Middle frontal gyrus (tissue), 1 donor: ENCODE data around the gene ARHGEF28.
A peak's percentile ranks its signal among the peaks of the same experiment; 100 is the strongest.

Source experiments
- DNase-seq: peaks from one replicate; pipeline ENCODE4 v3.0.0-alpha.2; 2015; ENCODE audit warnings: low spot score; ENCODE audit errors: extremely low spot score

ARHGEF28 gene, protein sequence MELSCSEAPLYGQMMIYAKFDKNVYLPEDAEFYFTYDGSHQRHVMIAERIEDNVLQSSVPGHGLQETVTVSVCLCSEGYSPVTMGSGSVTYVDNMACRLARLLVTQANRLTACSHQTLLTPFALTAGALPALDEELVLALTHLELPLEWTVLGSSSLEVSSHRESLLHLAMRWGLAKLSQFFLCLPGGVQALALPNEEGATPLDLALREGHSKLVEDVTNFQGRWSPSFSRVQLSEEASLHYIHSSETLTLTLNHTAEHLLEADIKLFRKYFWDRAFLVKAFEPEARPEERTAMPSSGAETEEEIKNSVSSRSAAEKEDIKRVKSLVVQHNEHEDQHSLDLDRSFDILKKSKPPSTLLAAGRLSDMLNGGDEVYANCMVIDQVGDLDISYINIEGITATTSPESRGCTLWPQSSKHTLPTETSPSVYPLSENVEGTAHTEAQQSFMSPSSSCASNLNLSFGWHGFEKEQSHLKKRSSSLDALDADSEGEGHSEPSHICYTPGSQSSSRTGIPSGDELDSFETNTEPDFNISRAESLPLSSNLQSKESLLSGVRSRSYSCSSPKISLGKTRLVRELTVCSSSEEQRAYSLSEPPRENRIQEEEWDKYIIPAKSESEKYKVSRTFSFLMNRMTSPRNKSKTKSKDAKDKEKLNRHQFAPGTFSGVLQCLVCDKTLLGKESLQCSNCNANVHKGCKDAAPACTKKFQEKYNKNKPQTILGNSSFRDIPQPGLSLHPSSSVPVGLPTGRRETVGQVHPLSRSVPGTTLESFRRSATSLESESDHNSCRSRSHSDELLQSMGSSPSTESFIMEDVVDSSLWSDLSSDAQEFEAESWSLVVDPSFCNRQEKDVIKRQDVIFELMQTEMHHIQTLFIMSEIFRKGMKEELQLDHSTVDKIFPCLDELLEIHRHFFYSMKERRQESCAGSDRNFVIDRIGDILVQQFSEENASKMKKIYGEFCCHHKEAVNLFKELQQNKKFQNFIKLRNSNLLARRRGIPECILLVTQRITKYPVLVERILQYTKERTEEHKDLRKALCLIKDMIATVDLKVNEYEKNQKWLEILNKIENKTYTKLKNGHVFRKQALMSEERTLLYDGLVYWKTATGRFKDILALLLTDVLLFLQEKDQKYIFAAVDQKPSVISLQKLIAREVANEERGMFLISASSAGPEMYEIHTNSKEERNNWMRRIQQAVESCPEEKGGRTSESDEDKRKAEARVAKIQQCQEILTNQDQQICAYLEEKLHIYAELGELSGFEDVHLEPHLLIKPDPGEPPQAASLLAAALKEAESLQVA (N-terminal part only)

DNA sequence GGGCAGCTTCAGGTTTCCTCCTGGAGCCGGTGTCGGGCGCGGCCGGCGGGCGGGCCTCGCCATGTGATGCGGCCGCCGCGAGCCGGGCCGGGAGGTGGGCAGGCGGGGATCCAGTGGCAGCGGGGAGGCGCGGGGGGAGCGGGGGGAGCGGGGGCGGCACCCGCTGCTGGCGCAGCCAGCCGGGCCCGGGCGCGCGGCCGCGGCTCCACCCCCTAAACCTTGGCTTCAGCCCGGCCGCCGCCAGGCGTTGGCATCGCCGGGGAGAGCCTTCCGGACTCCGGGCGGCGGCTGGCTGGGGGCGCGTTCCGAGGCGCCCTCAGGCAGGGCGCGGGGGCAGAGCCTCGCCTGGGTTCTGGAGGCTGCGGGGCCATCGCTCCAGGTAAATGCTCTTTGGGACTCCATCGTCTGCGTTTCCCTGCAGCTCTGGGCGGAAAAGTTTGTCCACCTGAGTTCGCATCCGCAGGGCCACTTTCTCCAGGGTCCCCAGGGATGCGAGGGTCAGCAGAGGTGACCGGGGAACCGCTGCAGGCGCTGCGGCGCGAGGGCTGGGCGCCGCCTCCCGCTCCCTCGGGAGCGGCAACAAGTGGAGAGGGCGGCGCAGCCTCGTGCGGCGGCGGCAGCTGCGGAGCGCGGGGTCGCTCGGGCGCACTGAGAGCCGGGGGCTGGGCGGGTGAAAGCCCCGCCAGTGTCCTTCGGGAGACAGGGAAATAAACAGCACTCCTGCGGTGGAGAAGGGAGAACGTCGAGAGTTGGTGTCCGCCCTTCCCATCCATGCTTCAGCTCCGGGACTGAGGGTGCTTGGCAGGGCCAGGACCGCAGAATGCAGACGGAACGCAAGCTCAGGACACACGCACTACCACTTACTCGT lies at the start of gene ARHGEF28:
Gene ARHGEF28, plus strand, starts transcription at position 253 of the 868 bp plus-strand sequence. CDS start 58,656 bp downstream, outside the sequence.
- no peak for DNase-seq

DNA sequence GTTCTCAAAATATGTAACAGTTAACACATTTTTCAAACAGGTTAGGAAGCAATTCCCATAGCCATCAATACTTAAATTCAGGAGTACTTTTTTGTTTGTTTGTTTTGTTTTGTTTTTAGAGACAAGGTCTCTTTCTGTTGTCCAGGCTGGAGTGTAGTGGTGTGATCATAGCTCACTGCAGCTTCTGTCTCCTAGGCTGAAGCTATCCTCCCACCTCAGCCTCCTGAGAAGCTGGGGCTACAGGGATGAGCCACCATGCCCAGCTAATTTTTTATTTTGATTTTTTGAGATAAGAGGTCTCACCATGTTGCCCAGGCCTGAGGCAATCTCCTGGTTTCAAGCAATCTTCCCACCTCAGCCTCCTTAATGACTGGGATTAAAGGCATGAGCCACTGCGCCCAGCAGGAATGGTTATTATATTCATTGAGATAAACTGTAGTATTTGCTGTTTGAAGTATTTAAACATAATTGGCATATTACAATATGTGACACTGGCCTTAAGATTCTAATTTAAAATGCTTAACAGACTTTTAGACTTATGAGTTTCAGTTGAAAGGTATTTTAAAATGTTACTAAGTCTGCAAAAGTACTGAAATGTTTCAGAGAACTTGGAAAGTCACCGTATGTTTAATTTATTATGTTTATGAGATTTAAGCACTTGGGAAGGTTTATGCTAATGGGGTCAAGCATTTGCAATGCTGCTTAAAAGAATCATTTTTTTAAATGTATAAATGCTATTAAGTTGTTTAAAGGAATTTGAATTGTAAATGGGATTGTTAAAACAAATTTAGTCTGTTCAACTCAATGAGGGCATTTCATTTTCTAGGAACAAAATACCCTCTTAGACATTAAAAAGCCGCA lies 43.5 kb upstream of the ARHGEF28 start:
- no peak for DNase-seq

DNA sequence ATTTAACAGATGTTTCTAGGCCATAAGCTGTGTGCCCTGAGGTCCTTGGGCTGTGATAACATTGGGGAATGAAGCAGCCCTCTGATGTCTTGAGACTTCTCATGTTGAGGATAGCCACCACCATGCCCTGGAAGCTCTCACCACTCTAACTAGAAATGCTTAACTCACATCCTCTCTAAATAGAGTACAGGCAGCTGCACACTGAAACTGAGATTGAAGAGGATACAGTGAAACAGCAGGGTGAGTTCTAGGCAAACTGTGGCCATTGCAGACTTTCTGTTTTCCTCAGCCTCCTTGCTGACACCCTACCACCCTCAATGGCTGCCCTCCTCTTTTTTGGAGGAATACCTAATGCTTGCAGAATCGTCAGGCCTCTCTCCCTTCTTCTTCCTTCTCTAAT lies 38.1 kb upstream of the ARHGEF28 start:
- no peak for DNase-seq

DNA sequence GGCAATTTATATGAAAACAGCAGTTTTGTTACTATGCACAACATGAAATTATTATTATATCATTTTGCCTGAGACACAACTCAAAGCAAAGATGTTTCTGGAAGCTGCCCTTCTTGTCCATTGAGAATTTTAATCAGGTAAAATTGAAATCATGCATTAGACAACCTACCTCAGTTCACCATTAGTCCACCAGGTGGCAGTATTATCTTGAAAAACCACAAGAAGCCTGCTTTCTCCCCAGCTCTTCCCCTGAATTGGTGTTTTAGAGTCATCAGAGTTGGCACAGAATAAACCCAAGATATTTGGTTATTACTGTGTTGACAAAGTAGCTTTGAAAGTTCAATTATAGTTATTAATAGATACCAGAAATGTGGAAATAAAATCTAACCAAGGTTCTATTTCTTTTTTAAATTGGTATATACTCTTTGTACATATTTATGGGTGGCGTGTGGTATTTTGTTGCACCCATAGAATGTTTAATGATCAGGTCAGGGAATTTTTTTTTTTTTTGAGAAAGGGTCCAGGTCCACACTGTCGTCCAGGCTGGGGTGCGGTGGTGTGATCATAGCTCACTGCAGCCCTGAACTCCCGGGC lies 34.8 kb upstream of the ARHGEF28 start:
- peak; percentile 70 for DNase-seq

DNA sequence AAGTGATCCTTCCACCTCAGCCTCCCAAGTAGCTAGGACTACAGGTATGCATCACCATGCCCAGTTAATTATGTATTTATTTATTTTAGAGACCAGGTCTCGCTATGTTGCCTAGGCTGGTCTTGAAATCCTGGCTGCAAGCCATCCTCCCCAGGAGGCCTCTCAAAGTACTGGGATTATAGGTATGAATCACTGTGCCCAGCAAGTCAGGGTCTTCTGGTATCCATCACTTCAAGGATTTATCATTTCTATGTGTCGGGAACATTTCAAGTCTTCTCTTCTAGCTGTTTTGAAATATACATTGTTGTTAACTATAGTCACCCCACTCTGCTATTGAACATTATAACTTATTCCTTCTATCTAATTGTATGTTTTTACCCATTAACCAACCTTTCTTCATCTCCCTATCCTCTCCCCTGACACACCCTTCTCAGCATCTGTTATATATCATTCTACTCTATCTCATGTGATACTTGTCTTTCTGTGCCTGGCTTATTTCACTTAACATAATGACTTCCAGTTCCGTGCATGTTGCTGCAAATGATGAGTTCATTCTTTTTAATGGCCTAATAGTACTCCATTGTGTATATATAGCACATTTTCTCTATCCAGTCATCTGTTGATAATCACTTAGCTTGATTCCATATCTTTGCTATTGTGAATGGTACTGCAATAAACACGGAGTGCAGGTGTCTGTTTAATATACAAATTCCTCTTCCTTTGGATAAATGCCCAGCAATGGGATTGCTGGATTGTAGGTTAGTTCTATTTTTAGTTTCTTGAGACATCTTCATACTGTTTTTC lies 34.1 kb upstream of the ARHGEF28 start:
- DNase-seq: no peak

DNA sequence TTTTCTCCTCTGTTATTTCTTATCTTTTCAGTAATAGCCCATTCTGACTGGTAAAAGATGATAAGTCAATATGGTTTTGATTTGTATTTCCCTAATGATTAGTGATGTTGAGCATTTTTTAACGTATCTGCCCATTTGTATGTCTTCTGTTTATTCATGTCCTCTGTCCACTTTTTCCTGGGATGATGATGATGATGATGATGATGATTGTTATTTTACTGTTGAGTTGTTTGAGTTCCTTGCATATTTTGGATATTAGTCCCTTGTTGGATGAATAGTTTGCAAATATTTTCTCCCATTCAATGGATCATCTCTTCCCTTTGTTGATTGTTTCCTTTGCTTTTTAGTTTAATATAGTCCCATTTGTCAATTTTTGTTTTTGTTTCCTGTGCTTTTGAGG lies 33.4 kb upstream of the ARHGEF28 start:
- no peak for DNase-seq

DNA sequence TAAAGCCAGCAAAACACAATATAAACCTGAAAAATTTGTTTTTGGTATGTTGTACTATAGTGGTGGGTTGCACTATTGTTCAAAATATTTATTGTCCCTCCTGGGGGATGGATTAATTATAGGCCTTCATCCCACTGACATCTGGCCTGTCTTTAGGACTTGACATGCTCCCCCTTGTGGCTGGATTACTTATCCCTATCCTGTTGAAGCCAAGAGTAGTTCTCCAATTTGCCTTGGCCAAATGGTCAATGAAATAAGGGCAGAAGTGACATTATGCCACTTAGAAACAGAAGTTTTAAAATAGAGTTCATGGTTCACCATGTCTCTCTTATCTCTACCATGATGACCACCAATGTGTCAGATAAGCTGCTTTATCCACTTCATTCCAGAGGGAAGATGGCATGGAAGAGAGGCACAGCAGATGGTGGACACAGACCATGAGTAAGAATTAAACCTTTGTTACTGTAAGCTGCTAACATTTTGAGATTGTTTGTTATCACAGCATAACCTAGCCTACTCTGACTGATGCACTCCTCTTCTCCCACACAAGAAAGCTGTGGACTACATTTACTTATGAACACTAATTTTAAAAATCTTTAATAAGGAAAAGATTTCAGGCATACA lies 29.2 kb upstream of the ARHGEF28 start:
- no peak for DNase-seq

DNA sequence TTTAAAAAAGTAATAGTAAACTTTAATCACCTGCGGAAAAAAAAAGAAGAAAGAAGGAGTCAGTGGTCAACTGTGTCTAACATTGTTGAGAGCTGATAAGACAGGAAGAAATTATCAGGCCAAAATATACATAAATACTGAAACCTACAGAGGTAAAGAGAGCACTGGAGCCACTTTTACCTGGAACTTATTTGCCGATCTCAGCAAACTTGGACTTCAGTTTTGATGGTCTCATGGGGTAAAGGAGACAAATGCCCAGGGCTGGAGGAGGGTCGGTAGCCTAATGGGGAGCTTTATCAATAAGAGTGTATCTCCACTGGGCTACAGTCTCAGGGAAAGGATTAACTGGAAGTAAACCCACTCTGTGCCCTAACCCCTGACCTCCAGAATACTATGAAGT lies 26.6 kb upstream of the ARHGEF28 start:
- no peak for DNase-seq

DNA sequence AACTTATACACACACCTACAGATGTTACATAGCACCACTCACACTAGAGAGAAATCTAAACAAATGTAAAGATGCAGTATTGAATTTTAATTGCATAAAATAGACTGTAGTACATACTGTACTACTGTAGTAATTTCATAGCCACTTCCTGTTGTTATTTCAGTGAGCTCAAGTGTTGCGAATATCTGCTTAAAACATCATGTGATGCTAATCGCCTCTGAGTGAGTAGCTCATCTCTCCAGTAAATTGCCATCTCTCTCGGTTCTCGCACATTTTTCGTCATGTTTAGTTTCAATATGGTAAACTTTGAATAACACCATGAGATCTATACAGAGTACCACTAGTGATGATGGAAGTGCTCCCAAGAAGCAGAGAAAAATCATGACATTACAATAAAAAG lies 22.0 kb upstream of the ARHGEF28 start:
- no peak for DNase-seq

DNA sequence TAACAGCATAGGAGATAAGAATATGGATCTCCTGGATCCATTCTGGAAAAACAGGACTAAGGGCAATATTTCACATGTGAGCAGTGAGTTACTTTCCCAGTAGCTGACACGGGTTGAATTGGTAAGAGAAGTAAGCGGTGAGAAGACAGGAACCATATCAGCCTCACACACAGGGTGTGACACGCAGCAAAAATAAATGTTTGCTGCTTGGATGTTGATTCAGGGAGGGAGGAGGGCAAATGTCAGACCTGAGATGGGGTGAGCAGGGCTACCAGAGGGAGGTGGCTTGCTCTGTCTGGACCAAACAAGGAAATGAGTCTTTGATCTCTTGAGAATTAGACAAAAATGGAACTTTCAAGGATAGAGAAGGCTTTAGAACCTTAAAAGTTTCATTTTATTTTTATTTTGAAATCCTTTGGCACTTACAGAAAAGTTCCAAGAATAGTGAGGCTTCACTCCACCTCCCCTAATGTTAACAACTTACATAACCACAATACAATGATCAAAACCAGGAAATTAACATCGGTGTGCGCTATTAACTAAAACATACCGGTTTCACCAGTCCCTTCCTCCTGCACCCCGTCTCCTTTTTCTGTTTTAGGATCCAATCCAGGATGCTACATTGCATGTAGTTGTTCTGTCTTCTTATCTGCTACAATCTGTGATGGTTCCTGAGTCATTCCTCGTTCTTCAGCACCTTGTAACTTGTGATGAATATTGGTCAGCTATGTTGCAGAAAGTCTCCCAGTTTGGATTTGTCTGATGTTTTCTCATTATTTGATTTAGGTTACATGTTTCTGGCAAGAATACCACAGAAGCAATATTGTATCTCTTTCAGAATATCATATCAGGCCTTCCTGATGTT lies 20.5 kb upstream of the ARHGEF28 start:
- DNase-seq: no peak

DNA sequence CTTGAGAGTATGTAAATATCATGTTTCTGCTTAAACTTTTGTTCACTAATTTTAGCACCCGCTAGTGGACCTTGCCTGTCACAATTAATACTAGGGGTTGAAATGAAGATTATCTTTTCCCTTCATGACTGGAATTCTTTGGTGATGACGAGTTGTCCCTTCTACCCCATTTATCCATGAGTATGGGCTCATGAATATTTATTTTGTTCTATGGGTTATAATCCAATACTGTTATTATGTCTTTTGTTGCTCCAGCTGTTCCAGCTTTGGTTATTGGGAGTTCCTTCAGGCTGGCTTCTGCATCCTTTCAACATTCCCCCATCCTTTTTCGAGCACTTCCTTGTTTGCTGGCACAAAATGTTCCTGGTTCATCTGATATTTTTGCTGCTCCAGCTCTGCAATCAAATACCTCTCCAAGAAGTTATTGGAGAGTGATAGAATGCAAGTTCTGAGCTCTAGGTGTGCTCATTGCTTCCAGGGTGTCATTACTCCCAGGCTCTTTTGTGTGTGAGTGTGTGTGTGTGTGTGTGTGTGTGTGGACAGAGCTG lies 19.7 kb upstream of the ARHGEF28 start:
- no peak for DNase-seq

DNA sequence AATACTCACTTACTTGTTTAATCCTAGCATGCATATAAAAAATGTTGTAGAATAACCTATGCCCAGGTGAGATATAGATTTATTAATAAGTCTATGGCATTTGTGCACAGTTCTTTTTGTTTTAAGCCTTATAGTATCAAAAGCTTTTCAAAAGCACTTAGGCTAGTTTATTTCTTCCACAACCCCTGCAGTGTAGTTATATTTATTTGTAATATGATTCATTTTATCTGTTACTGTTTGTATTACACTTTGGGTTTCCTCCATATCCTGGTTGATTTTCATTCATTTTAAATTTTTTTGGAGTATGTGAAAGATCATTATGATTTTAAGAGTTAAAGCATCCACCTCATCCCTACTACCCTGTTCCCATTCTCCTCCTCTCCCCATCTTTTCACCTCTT lies 18.8 kb upstream of the ARHGEF28 start:
- no peak for DNase-seq

DNA sequence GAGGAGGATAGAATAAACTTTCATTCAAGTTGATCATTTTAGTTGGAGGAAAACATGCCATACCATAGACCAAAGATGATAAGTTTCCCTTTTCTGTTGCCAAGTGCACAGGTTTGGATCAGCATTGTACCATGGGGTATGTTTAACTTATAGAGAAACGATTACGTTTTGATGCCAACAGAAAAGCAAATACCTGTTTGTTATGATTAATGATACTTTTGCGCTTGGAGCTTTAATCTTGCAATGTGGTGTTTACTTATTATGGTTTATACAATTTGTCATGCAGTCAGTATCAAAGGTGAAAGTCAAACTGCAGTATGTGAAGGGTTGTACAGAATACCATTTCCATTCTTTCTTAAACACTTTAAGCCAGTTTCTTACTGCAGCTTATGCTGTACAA lies 13.2 kb upstream of the ARHGEF28 start:
- DNase-seq: no peak

DNA sequence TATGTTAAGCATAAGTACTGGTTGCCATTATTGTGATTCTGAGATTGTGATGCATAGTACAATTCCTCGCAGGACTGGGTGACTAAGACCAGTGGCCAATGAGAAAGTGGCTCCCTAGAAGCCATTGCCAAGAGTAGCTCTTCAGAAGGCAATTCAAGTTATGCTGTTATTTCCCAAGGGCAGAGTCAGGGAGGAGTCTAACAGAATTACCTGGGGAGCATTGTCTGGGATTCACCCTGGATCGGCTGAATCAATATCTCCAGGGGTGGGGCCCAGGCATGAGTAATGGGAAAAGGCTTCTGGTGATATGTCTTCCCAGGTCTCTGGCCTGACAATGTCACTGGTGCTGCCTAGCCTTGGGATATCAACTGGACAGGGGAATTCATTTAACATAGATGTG lies 10.9 kb upstream of the ARHGEF28 start:
- no peak for DNase-seq

DNA sequence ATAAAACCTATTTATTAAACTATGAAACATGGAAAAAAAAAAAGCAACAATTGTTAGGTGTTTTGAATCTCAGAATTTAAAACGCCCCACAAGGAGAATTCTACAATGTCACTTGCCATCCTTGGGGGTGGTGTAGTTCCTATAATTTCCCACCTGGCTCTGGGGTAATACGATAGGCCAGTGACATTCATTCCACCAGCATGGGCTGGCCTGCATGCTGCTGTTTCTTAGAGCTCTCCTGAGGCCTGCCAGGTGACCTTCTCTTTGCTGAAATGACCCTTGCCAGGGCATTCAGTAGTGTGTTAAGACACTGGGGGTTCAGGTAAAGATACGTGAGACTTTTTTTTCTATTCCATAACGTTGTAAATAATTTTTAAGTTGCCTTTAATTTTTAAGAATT lies 10.0 kb upstream of the ARHGEF28 start:
- DNase-seq: no peak

DNA sequence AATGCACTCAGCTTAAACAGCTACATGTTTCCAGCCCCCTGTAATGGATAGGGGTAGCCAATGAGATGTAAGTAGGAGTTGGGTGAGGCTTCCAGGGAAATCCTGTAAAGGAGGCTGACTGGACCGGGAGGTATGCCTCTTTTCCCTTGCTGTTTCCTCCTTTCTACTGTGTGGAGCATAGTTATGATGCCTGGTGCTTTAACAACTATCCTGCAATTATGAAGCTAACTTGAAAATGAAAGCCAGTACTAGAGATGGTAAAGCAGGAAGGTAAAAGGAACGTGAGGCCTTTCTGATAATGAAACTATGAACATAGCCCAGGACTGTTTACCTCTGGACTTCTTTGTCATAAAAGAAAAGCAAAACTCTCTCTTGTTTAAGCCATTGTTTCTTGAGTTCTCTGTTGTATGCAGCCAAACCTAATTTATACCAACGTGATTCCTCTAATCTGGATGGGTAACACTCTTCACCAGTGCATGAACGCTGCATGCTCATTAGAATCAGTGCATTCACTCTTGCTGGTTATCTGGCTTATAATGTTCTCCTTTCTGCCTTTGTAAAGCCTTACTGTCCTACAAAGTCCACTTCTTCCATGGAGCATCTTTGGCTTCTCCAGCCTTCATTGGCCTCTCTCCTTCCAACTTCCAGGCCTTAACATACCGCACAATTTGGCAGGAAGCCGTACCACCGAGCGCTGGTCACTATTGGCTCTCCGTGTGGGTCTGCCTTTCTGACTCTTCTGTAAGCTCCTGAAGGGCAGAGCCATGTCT lies 8.3 kb upstream of the ARHGEF28 start:
- DNase-seq: no peak
